Mesothelial cell of epicardium (in vitro differentiated cells): ENCODE results near the gene GAN. TPM values are rescaled to one million over a fixed set of nuclear protein-coding genes. Genes with fewer than 3 reads are reported as not detected.

ENCODE experiments used
- DNase-seq, 2 experiments: peaks; one replicate each; pipeline ENCODE4 v3.0.0; 2021; ENCODE audit warnings: low spot score in 2 of 2; ENCODE audit not compliant: unreplicated experiment in 2 of 2
- H3K27ac Mint-ChIP-seq: 2 replicates; pipeline ENCODE4 v1.8.0; 2021; ENCODE audit warnings: mixed read lengths
- H3K27me3 Mint-ChIP-seq: 2 replicates; pipeline ENCODE4 v1.8.0; 2021; ENCODE audit warnings: low read depth, mixed read lengths
- H3K36me3 Mint-ChIP-seq: 2 replicates; pipeline ENCODE4 v1.8.0; 2021; ENCODE audit warnings: mixed read lengths
- H3K4me1 Mint-ChIP-seq: 2 replicates; pipeline ENCODE4 v1.8.0; 2021; ENCODE audit warnings: mixed read lengths
- H3K4me3 Mint-ChIP-seq: 2 replicates; pipeline ENCODE4 v1.8.0; 2021; ENCODE audit warnings: mild to moderate bottlenecking, moderate library complexity, mixed read lengths
- H3K9me3 Mint-ChIP-seq: 2 replicates; pipeline ENCODE4 v1.8.0; 2021; ENCODE audit warnings: mixed read lengths
- total RNA-seq: library from RNA; stranded (reverse); gene quantifications from 3 replicates; pipeline ENCODE4 v1.2.1, GENCODE V29; 2021
- TF ChIP-seq, protein P1 (sequence below): fragments of 200-600 bp; sonication (generic); IDR thresholded peaks from one replicate; pipeline ENCODE4 v1.5.0; 2021; ENCODE audit warnings: antibody characterized with exemption; ENCODE audit not compliant: unreplicated experiment

Gene GAN
- total RNA-seq, 1 donor from 2014 or later = 14.2 TPM

DNA sequence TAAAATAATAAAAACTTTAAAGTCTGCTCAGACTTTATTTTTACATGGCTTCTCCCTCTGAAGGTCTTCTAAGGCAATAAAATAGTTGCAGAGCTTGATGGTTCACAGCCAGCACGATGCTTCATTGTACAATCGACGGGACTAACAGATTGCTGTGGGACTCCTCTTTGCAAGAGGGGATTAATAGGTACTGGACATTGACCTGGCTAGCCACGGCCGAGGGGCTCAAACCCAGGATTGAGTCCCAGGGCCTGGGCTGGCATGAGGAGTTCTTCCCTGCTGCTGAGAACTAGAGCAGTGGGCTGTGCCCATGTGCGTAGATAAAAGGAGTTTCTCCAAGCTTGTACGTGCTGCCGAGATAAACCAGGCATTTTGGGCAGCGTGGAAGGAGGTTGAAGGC, 23.6 kb upstream of the GAN start:
- DNase-seq = no peak
- Mint-ChIP-seq H3K27ac (no peak overlapping the region), H3K27me3 (no peaks in the 10 kb centered on the region), H3K9me3 (no peaks in the 10 kb centered on the region), H3K36me3 (no peaks in the 10 kb centered on the region), H3K4me1 (peaks cover 2% of the 10 kb centered on the region), H3K4me3 (no peak overlapping the region)
- TF ChIP-seq, protein P1, sequence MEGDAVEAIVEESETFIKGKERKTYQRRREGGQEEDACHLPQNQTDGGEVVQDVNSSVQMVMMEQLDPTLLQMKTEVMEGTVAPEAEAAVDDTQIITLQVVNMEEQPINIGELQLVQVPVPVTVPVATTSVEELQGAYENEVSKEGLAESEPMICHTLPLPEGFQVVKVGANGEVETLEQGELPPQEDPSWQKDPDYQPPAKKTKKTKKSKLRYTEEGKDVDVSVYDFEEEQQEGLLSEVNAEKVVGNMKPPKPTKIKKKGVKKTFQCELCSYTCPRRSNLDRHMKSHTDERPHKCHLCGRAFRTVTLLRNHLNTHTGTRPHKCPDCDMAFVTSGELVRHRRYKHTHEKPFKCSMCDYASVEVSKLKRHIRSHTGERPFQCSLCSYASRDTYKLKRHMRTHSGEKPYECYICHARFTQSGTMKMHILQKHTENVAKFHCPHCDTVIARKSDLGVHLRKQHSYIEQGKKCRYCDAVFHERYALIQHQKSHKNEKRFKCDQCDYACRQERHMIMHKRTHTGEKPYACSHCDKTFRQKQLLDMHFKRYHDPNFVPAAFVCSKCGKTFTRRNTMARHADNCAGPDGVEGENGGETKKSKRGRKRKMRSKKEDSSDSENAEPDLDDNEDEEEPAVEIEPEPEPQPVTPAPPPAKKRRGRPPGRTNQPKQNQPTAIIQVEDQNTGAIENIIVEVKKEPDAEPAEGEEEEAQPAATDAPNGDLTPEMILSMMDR = no peak

GRCh38 chr16:81292936-81293335, 21.8 kb upstream of the GAN start:
- Mint-ChIP-seq H3K4me3 (no peak overlapping the region), H3K4me1 (peaks cover 2% of the 10 kb centered on the region), H3K9me3 (no peaks in the 10 kb centered on the region), H3K27me3 (no peaks in the 10 kb centered on the region), H3K27ac (no peak overlapping the region), H3K36me3 (no peaks in the 10 kb centered on the region)
- TF ChIP-seq, protein P1 = no peak
- DNase-seq = no peak

DNA sequence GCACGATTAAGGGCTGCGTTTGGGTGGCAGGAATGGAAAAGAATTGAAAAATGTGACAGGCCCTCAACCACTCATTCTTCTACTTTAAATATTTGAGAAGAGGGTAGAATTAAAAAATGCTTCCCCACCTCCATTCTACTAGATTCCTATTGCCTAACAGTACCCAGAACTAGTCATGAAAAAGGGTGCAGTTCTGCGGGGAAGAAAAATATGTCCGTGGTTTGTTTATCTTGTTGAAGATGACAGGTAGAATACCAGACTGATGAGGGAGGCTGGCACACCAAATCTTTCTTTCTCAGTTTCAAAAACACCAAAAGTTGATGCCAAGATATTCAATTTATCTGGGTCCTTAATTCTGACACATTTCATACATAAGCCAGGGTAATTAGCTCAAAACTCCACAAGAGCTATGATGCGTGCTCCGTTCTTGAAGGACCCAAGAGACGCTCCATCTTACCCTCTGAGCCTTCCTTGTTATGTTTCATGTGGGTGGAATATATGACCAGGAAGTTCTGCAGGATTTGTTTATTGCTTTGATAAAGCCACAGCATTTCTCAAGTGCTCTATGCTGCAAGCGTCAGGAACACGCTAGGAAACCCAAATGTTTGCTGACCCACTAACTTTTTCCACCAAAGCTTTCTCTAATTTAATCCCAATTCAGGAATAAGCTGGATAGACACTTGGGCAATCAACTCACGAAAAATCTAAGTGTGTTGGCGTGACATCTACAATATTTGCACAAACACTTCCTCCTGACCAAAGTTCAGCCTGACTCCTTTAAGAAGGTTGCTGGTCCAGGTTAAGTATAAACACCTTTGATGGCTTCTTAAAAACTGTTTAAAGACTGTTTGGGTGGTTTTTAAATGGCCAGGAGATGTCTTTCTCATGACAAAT, 20.6 kb upstream of the GAN start:
- H3K4me3 Mint-ChIP-seq = no peak overlapping the region
- H3K27me3 Mint-ChIP-seq = no peaks in the 10 kb centered on the region
- H3K9me3 Mint-ChIP-seq = no peaks in the 10 kb centered on the region
- peaks cover 2% of the 10 kb centered on the region for H3K4me1 Mint-ChIP-seq
- no peak overlapping the region for H3K27ac Mint-ChIP-seq
- DNase-seq = no peak
- TF ChIP-seq, protein P1 = no peak
- peaks cover under 1% of the 10 kb centered on the region for H3K36me3 Mint-ChIP-seq

- H3K36me3 Mint-ChIP-seq = peaks cover 8% of the 10 kb centered on the region
- TF ChIP-seq, protein P1 = no peak
- peaks cover 4% of the 10 kb centered on the region for H3K9me3 Mint-ChIP-seq
- no peak overlapping the region for H3K27ac Mint-ChIP-seq
- H3K4me3 Mint-ChIP-seq = no peak overlapping the region
- no peaks in the 10 kb centered on the region for H3K27me3 Mint-ChIP-seq
- DNase-seq = no peak
- H3K4me1 Mint-ChIP-seq = peaks cover 2% of the 10 kb centered on the region
Observed at GRCh38 chr16:81296631-81297030, 18.1 kb upstream of the GAN start.

- Mint-ChIP-seq H3K27me3 (no peaks in the 10 kb centered on the region), H3K27ac (no peak overlapping the region), H3K4me3 (no peak overlapping the region), H3K36me3 (peaks cover 4% of the 10 kb centered on the region), H3K9me3 (no peaks in the 10 kb centered on the region), H3K4me1 (peaks cover 2% of the 10 kb centered on the region)
- DNase-seq = no peak
- TF ChIP-seq, protein P1 = no peak
Observed at GRCh38 chr16:81307770-81308169, 7.0 kb upstream of the GAN start.
